Epidermal melanocyte (primary cell): ENCODE data around the gene TMEM205.
"Not testable (repeated sequence)": the region's sequence is repeated elsewhere in the genome, so short reads cannot be mapped to it uniquely, and the experiment has no call there.

Experiments
- DNase-seq: peaks from one replicate; pipeline ENCODE4 v3.0.0; 2011; ENCODE audit warnings: low spot score; ENCODE audit not compliant: insufficient read length

The TMEM205 gene

GRCh38 chr19:11340099-11340467, 6.0 kb downstream of the TMEM205 start:
- DNase-seq = not testable (repeated sequence)

- peak; percentile 93 for DNase-seq
Observed at GRCh38 chr19:11339254-11340098, 6.6 kb downstream of the TMEM205 start, which contains the start of gene RAB3D. RAB3D (minus strand) TSS chr19:11339657; CDS start chr19:11337399, 2,258 bp downstream.

DNA sequence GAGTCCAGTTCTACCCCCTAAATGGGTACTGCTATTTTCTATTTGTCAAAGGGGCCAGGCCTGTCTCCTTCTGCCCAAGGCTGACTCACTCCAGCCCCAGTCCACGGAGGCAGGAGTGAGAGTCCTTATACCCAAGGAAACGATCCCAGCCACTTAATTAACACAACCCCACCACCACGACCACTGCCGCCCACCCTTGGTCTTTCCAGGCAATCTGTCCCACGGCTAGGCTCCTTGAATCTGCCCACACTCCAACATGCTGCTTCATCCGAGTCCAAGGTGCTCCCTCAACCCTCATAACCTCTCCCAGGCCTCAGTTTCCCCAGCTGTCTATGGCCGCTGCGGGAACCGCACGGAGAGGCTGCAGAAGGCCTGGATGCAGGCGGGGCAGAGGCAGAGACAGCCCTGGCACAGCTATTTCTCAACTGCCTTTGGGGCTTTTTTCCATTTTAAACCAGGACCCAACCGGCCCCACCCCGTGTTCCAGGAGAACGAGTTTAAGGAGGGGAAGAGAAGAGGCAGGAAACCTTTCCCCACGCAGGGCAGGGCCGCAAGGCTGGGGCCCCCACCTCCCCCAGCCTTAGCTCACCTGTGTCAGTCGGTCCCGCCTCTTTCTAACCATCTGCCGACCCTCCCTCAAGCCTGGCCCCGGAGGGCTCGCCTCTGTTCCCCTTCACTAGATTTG, 7.4 kb downstream of the TMEM205 start:
- no peak for DNase-seq

- DNase-seq = no peak
Observed at GRCh38 chr19:11338121-11338520, 7.9 kb downstream of the TMEM205 start.

DNA sequence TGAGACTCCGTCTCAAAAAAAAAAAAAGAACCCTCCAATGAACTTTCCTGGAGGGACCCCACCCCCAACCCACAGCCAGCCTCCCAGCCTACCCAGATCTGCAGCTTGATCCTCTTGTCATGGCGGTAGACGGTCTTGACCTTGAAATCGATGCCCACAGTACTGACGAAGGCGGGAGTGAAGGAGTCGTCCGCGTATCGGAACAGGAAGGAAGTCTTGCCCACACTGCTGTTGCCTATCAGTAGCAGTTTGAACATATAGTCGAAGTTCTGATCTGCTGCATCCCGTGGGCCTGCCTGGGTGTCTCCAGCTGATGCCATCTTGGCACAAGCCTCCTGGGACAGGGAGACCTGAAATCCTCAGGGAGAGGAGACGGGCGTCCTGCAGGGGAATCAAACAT, 9.0 kb downstream of the TMEM205 start:
- no peak for DNase-seq

DNA sequence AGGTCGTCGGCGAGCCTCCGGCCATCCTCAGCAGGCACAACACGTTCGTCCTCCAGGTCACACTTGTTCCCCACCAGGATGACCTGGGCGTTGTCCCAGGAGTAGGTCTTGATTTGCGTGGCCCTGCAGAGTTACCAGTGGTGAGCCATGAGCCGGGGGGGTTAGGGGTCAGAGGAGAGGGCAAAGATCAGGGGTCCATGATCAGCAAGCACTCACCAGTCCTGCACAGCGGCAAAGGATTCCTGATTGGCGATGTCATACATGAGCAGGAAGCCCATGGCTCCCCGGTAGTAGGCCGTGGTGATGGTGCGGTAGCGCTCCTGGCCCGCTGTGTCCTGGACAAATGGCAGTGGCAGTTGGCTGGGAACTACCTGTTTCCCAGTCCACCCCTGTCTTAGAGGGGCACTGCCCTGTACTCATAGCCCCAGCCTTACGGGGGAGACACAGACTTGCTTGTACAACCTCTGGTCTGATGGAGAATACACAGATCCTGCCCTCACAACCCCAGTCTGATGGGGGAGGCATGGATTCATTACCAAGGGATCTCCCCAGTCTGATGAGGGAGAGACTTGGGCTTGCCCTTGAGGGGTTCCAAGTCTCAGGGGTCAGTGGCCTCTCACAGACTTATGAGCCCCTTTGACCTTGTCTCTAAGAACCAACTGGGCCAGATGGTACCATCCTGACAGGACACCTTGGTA, 10.5 kb downstream of the TMEM205 start:
- no peak for DNase-seq

GRCh38 chr19:11333838-11334237, 12.2 kb downstream of the TMEM205 start:
- not testable (repeated sequence) for DNase-seq

DNA sequence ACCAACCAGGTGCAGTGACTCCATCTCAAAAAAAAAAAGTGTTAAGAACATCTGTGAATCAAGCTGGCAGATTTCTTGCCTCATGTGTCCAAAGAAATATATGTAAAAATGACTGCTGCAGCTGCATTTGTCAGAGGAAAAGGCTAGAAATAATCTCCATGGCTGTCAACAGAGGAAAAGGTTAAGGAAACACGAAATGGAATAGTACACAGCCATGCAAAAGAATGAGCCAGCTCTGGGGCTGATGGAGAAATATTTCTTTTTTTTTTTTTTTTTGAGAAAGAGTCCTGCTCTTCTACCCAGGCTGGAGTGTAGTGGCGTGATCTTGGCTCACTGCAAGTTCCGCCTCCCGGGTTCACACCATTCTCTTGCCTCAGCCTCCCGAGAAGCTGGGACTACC, 13.2 kb downstream of the TMEM205 start:
- DNase-seq = no peak

DNA sequence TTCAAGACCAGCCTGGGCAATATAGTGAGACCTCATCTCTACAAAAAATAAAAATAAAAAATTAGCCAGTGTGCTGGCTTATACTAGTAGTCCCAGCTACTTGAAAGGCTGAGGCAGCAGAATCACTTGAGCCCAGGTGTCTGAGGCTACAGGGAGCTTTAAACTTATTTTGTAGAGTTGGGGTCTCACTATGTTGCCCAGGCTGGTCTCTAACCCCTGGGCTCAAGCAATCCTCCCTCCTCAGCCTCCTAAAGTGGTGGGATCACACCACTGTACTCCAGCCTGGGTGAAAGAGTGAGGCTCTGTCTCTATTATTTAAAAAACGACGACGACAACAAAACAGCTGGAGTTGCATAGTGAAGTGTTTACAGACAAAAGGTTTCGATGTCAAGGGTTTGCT, 14.6 kb downstream of the TMEM205 start:
- DNase-seq = no peak

DNA sequence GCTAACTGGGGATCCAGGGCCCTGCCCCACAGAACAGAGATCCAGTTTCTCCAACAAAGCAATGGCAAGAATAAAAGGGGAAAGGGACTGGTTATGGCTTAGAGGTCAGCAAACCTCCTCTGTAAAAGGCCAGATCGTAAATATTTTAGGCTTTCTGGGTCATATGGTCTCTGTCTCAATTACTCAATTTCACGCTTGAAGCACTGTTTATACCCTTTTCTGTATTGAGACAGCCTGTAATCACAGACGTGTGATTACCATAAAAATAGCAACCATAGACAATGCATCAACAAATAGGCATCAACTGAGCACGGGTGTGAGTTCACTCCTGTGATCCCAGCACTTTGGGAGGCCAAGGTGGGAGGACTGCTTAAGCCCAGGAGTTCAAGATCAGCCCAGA, 15.9 kb downstream of the TMEM205 start:
- peak; percentile 30 for DNase-seq

GRCh38 chr19:11325544-11325943, 20.5 kb downstream of the TMEM205 start:
- DNase-seq = no peak

DNA sequence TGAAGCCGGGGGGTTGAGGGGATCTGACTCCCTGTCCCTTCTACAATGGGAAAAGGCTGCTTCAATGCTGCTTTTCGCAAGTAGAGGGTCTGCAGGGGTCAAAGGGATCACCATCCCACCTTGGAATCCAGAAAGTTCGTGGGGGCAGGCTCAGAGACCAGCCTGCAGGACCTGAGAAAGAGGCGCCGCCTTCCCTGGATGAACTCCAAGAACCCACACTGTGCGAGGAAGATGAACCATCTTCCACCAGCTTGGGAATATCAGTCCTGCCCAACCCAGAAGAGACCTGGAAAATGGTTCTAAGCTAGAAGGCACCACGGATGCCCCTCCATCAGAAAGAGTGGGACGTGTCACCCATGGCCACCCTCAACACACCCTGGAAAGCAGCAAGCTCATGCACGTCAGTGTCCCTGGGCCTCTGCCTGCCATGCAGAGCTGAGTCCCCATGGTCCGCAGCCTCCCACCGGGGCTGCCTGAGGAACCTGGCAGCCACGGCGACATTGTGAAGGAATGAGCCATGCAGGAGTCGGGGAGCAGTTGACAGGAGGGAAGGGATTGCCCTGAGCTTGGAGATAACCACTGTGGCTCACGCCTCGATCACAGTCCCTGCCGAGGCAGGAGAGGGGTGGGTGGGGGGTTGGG, 21.2 kb downstream of the TMEM205 start:
- DNase-seq = no peak

DNA sequence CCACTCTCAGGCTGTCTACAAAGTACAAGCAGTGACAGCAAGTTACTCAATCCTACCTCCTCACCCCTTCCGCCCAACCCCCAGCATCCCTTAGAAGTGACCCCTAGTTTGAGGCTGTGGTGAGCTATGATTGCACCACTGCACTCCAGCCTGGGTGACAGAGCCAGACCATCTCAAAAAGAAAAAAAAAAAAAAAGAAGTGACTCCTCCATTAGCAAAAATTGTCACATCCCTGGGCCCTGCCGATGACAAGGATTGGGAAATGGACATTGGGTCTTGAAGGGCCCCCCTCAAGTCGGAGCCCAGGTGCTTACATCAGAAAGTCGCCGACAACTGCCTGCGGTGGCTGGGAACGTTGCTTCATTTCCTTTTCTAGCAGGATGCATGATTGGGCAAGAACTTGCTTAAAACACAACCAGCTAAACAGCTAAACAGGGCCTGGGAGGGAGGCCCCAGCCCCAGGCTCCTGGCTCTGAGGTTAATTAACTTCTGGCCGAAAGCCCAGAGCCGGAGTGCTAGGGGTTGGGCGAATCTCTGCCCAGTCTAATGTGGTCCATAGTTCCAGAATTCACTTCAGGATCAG, 21.9 kb downstream of the TMEM205 start:
- DNase-seq = peak; percentile 76

- DNase-seq = no peak
Observed at GRCh38 chr19:11323601-11324078, 22.4 kb downstream of the TMEM205 start.

DNA sequence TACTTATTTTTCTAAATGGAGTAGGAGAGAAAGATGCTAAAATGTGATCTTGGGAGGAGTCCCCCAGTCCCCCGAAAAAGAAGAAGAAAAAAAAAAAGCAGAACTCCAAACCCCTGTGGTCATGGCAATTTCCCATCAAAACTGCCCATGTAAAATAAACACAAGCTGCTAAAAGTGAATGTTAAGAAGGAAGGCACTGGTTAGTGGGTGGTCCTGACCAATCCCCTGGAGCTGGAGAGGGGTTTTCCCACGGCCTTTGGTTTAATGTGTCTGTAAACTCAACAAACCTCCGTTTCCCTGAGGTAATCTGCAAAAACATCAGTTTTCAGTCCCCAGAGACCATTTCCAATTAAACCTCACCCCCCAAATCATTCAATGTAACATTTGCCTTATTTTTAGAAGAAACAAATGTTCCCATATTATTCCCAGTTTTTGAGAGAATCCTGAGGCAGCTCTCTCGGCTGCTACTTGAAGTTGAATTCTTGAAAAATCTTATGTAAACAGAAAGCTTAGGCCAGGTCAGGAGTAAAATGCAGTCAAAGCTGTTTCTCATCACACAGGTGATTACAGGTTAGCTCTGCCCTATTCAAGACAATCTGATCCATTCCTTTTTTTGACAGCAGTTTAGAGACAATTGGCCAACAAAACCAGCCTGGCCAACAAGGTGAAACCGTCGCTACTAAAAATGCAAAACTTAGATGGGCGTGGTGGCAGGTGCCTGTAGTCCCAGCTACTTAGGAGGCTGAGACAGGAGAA, 23.6 kb downstream of the TMEM205 start:
- no peak for DNase-seq

DNA sequence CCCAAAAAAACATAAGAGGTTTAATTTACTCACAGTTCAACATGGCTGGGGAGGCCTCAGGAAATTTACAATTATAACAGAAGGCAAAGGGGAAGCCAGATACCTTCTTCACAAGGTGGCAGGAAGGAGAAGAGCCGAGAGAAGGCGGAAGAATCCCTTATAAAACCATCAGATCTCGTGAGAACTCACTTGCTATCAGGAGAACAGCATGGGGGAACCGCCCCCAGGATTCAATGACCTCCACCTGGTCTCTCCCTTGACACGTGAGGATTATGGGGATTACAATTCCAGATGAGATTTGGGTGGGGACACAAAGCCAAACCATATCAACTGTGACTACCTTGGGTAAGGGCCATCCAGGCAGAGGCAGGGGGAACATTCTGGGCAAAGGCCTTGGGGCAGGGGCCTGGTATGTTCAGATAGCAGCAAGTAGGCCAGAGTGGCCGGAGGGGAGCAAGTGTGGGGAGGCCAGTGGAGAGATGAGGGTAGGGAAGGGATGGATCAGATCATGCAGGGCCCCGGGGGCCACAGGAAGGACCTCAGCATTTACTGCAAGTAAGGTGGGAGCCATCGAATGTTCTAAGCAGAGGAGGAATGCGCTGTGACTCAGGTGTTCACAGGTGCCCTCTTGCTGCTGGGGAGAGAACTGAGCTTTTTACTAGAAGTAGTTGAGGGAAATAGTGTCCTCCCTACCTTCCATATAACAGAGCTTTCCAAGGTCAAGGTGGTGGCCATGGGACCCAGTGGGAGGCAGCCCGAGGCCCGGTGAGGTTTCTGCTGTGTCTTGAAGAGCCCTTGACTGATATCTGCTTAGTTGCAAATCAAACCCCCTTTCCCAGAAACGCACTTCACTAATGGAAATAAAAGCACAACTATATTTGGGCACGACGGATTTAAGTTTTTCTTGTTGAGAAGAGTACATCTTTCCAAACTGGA, 24.6 kb downstream of the TMEM205 start:
- DNase-seq = no peak

DNA sequence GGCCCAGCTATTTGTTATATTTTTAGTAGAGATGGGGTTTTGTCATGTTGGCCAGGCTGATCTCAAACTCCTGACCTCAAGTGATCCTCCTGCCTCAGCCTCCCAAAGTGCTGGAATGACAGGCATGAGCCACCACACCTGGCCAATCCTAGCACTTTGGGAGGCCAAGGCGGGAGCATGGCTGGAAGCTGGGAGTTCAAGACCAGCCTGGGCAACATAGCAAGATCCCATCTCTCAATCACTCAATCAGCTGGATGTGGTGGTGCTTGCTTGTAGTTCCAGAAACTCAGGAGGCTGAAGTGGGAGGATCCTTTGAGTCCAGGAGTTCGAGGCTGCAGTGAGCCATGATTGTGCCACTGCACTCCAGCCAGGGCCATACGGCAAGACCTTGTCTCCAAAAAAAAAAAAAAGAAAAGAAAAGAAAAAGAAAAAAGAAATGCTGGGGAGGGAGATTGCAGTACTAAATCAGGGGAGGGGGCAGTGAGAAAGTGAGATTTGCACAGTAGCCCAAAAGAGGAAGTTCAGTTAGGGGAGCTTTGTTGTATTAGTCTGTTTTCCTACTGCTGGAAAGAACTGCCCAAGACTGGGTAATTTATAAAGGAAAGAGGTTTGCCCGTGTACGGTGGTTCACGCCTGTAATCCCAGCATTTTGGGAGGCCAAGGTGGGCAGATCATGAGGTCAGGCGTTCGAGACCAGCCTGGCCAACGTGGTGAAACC, 25.6 kb downstream of the TMEM205 start:
- DNase-seq = not testable (repeated sequence)

DNA sequence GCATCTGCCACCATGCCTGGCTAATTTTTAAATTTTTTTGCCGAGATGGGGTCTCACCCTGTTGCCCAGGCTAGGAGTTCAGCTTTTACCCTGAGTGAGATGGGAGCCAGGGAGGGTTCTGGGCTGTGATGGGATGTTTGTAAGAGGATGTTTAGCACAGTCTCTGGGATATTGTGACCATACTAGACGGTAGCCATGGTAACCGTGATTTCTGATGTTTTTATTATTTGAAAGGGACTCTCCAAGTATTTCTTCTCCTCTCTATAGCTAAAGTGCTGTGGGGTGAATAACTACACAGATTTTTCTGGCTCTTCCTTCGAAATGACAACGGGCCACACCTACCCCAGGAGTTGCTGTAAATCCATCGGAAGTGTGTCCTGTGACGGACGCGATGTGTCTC, 39.7 kb downstream of the TMEM205 start:
- DNase-seq = no peak

DNA sequence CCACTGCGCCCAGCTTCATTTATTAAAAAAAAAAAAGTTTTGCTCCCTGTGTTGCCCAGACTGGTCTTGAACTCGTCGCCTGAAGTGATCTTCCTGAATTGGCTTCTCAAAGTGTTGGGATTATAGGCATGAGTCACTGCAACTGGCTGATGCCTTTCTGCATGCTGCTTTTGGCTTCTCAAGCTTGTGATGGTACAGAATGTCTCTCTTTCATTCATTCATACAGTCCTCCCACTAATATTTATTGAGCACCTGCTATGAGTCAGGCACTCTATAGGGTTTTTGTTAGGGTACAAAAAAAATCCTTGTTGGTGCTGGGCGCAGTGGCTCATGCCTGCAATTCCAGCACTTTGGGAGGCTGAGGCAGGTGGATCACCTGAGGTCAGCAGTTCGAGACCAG, 41.1 kb downstream of the TMEM205 start:
- no peak for DNase-seq
